LNCAP (cell line): ENCODE results near the gene PHC2.

Experiments used
- CTCF ChIP-seq: fragments of 450-650 bp; IDR thresholded peaks from 2 replicates; pipeline ENCODE4 v1.5.1; 2017; ENCODE audit warnings: mild to moderate bottlenecking

Gene PHC2

GRCh38 chr1:33436557-33437285, 5.8 kb upstream of the PHC2 start:
- TF ChIP-seq CTCF: no peak

DNA sequence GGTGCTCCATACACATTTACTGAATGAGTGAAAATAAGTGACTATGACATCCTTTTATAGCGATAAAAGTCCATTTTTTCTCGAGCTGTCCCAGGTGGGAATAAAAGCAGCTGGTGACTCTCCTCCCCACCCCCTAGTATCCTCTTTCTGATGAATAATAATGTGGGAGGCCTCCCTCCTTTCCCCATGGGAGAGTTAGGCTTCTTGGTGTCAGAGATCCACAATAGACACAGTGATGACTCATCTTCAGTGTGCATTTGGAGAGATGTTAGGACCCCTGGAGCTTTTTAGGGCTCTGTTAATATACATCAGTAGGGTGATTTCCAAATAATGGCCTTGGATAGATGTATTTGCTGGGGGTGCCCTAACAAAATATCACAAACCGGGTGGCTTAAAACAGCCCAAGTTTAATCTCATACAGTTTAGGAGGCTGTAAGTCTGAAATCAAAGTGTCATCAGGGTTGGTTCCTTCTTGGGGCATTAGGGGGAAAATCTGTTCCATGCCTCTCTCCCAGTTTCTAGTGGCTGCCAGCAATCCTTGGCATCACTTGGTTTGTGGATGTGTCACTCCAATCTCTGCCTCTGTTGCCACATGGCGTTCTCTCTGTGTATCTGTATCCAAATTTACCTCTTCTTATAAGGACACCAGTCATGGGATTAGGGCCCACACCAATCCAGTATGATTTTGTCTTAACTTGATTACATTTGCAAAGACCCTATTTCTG, 4.4 kb upstream of the PHC2 start:
- no peak for TF ChIP-seq CTCF

- no peak for TF ChIP-seq CTCF
Observed at GRCh38 chr1:33434363-33434750, 3.5 kb upstream of the PHC2 start.

- TF ChIP-seq CTCF: no peak
Observed at GRCh38 chr1:33433509-33434362, 2.8 kb upstream of the PHC2 start.

DNA sequence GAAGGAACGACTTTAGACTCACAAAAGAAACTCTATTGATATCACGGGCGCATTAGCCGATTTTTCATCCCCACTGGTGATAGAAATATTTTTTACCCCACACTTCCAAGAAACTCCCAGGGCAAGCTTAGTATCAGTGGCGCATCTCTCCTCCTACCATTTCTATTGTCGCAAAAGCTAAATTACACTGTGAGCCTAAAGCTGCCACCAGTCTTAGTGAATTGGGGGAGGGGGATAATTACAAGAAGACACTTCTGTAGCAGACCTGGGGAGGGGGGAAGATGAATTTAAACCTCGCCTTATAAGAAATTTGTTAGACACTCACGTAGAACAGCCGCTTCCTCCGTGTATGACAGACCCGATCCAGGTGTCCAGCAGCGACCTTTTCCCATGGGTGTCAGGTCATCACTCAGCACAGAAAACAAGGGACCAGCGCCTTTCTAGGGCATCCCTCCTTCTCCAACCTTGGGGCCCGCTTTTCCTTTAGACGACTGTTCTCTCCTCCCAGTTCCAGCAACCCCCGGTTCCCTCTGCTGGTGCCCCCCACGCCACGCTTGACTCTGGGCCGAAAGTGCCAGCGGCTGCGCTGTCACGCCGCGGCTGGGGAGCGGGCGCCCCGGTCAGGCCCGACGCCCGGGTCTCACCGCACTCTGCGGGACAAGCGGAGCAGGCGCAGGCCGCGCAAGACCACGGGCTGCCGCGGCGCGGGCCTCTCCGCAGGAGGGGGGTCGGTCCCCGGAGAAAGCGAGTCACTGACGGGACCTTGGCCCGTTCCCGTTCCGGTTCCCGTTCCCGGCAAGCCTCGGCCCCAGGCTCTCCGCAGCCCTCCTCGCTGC, 821 bp downstream of the PHC2 start:
- TF ChIP-seq CTCF: no peak

- TF ChIP-seq CTCF: no peak
Observed at GRCh38 chr1:33429332-33429731, 1.6 kb downstream of the PHC2 start.

DNA sequence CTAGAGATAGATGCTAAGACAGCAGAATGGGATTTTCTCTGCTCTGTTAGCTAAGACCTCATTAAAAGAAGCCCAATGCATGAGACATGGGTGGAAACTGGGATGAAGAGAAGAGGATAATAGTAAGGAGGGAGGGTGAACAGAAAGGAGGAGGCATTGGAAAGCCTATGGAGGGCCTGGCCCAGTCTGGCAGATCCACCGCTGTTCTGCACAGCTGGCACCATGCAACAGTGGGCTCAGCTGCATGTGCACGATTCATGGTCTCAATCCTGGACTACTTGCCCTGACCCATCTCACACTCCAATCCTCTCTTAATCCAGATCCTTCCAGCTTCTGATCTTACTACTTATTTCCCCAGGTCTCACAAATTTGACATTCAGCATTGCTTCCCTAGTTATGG, 2.2 kb downstream of the PHC2 start:
- TF ChIP-seq CTCF: no peak
